Stomach (tissue), 9 donors: ENCODE data around the gene CPED1. TPM values are rescaled to one million over a fixed set of nuclear protein-coding genes. Genes with fewer than 3 reads are reported as not detected.

Experiments
- DNase-seq, 2 donors: peaks; one replicate each; pipeline versions ENCODE4 v3.0.0 to v3.0.0-alpha.2; 2013 to 2019
- H3K27ac ChIP-seq, 5 donors: fragments of 200-600 bp in 4 of 5; sonication (generic) in 4 of 5; one replicate each; pipeline ENCODE4 v1.5.1; 2013 to 2019; ENCODE audit warnings: mild to moderate bottlenecking in 1 of 5, moderate library complexity in 1 of 5
- H3K27me3 ChIP-seq, 3 donors: fragments of 200-600 bp; sonication (generic); one replicate each; pipeline ENCODE4 v1.5.1; 2017 to 2019; ENCODE audit warnings: mixed run types in 1 of 3
- H3K36me3 ChIP-seq, 4 donors: fragments of 200-600 bp; sonication (generic); 1 replicate in 3 of 4; 2 replicates in 1 of 4; pipeline ENCODE4 v1.5.1; 2016 to 2019
- H3K4me1 ChIP-seq, 4 donors: fragments of 200-600 bp; sonication (generic); one replicate each; pipeline ENCODE4 v1.5.1; 2016 to 2019
- H3K4me3 ChIP-seq, 4 donors: fragments of 200-600 bp; sonication (generic) in 3 of 4; one replicate each; pipeline ENCODE4 v1.5.1; 2016 to 2019; ENCODE audit warnings: mild to moderate bottlenecking in 1 of 4
- H3K9me3 ChIP-seq, 4 donors: fragments of 200-600 bp; sonication (generic); one replicate each; pipeline ENCODE4 v1.5.1; 2016 to 2019
- EP300 ChIP-seq: sonication (generic); formaldehyde crosslinking; IDR thresholded peaks from one replicate; pipeline ENCODE4 v1.6.1; 2017; ENCODE audit warnings: antibody characterized with exemption
- POLR2A ChIP-seq, 4 donors: fragments of 450-650 bp; IDR thresholded peaks; one replicate each; pipeline ENCODE4 v1.6.1; 2016; ENCODE audit warnings: antibody characterized with exemption in 4 of 4, control low read depth in 2 of 4, mild to moderate bottlenecking in 1 of 4, moderate library complexity in 1 of 4
- POLR2AphosphoS5 ChIP-seq, 3 donors: sonication (generic); formaldehyde crosslinking; IDR thresholded peaks; one replicate each; pipeline ENCODE4 v1.6.1; 2016; ENCODE audit warnings: antibody characterized with exemption in 3 of 3
- WGBS, 5 donors: extraction: QIAGEN DNeasy Blood & Tissue Kit in 3 of 5; methylation state at CpG; one replicate each; pipeline versions ENCODE4 v1.1.5 to v1.1.7; 2013 to 2018; 5-methylcytosine and 5-hydroxymethylcytosine counted together
- intact Hi-C: fragments of 100-400 bp; cut with DNase I; formaldehyde crosslinking; loops from one replicate; pipeline ENCODE4 v1.15.1; 2023; ENCODE audit warnings: low total_unique reads
- polyA plus RNA-seq, 3 donors: library from polyadenylated mRNA; stranded (reverse); fragments of 200-250 nt; gene quantifications; one replicate each; pipeline ENCODE4 v1.2.3, GENCODE V29; 2013
- total RNA-seq, 5 donors: library from RNA; depleted of rRNA; stranded (reverse); fragments of >200 nt; gene quantifications; one replicate each; pipeline versions ENCODE4 v1.1.0 to v1.2.3, GENCODE V29; 2014 to 2016
- TF ChIP-seq, protein P1 (sequence below), 7 experiments: fragments of 450-650 bp in 4 of 7; fragments of 200-600 bp in 3 of 7; sonication (generic) in 3 of 7; IDR thresholded peaks; one replicate each; pipeline ENCODE4 v1.5.1; 2016 to 2019; ENCODE audit warnings: antibody characterized with exemption in 7 of 7, control low read depth in 2 of 7, mild to moderate bottlenecking in 1 of 7
- donor health status: healthy with polysubstance abuse.
- donor health status: Bipolar disorder and iron deficiency.
- donor health status: healthy.

The CPED1 gene
- total and polyA plus RNA-seq, 8 donors, result 3.0 to 58.7 (median 15.9) TPM

DNA sequence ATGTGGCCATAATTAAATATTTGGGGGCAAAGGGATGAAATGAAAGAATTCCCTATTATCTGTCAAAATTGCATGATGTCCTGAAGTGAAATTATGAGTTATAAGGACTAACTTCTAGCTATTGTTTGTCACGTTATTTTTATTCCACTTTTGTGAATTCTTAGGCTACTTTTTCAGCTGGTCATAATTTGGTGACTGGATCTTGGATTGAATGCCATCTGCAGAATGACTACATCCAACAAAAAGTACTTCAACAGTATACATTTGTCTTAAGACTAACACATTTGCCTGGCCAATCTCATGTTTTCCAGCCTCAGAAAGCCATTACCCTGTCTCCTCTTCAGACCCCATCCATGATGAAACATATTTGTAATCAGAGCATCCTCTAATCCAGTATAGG lies 292.1 kb downstream of the CPED1 start:
- Histone ChIP-seq H3K4me3 (no peak overlapping the region), H3K27ac (no peak overlapping the region), H3K27me3 (no peaks in the 10 kb centered on the region), H3K4me1 (no peaks in the 10 kb centered on the region), H3K36me3 (peaks cover 0 to 19% (median 7%) of the 10 kb centered on the region in 4 donors), H3K9me3 (peaks cover 0 to 12% (median 5%) of the 10 kb centered on the region in 4 donors)
- TF ChIP-seq, protein P1, sequence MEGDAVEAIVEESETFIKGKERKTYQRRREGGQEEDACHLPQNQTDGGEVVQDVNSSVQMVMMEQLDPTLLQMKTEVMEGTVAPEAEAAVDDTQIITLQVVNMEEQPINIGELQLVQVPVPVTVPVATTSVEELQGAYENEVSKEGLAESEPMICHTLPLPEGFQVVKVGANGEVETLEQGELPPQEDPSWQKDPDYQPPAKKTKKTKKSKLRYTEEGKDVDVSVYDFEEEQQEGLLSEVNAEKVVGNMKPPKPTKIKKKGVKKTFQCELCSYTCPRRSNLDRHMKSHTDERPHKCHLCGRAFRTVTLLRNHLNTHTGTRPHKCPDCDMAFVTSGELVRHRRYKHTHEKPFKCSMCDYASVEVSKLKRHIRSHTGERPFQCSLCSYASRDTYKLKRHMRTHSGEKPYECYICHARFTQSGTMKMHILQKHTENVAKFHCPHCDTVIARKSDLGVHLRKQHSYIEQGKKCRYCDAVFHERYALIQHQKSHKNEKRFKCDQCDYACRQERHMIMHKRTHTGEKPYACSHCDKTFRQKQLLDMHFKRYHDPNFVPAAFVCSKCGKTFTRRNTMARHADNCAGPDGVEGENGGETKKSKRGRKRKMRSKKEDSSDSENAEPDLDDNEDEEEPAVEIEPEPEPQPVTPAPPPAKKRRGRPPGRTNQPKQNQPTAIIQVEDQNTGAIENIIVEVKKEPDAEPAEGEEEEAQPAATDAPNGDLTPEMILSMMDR (IDR thresholded peaks at IDR 0.05), result no peak
- TF ChIP-seq POLR2A (IDR thresholded peaks at IDR 0.05) (no peak), EP300 (no peak), POLR2AphosphoS5 (IDR thresholded peaks at IDR 0.05) (no peak)
- intact Hi-C loops, result no loop called here
- WGBS, 5 donors, result 73 to 92% (median 83%) methylated on average over 1 of the region's 1 CpG
- no peak for DNase-seq

DNA sequence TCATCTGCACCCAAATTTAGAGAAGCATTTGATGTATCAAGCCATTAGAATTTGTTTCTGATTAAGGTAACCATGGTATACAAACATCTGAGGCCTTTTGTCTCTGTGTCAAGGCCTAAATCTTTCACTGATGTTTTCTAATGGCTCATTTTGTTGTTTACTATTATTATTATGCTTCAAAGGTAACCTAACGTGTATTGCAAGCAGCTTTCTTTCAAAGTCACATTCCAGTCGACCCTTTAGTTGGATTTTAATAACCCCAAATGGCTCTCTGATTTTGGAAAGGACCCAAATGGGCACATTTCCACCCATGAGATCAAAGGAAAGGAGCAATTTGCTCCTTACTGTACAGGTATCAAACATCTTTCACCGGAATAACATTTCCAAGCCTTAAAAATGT lies 293.6 kb downstream of the CPED1 start:
- 54 to 67% (median 59%) methylated on average over 3 of the region's 3 CpGs for WGBS, 5 donors
- Histone ChIP-seq H3K27ac (no peak overlapping the region), H3K4me1 (no peaks in the 10 kb centered on the region), H3K36me3 (peaks cover 0 to 27% (median 13%) of the 10 kb centered on the region in 4 donors), H3K9me3 (peaks cover 0 to 12% (median 5%) of the 10 kb centered on the region in 4 donors), H3K27me3 (no peaks in the 10 kb centered on the region), H3K4me3 (no peak overlapping the region)
- no peak for TF ChIP-seq POLR2AphosphoS5 (IDR thresholded peaks at IDR 0.05)
- TF ChIP-seq, protein P1 (IDR thresholded peaks at IDR 0.05), result no peak
- TF ChIP-seq POLR2A (IDR thresholded peaks at IDR 0.05), result no peak
- TF ChIP-seq EP300, result no peak
- intact Hi-C loops, result no loop called here
- DNase-seq, result no peak

DNA sequence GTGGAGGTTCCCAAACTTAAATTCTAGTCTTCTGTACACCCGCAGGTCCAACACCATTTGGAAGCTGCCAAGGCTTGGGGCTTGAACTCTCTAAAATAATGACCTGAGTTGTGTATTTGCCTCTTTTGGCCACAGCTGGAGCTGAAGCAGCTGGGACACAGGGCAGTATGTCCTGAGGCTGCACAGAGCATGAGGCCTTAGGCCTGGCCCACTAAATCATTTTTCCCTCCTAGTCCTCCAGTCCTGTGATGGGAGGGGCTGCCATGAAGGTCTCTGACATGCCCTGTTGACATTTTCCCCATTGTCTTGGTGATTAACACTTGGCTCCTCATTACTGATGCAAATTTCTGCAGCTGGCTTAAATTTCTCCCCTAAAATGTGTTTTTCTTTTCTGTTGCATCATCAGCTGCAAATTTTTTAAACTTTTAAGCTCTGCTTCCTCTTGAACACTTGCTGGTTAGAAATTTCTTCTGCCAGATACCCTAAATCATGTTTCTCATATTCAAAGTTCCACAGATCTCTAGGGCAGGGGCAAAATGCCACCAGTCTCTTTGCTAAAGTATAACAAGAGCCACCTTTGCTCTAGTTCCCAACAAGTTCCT lies 296.7 kb downstream of the CPED1 start:
- H3K36me3 ChIP-seq, result peaks cover 0 to 31% (median 13%) of the 10 kb centered on the region in 4 donors
- intact Hi-C loops, result no loop called here
- peaks cover 0 to 12% (median 5%) of the 10 kb centered on the region in 4 donors for H3K9me3 ChIP-seq
- WGBS, 5 donors, result 83 to 100% (median 95%) methylated on average over 1 of the region's 1 CpG
- no peaks in the 10 kb centered on the region for H3K27me3 ChIP-seq
- TF ChIP-seq POLR2A (IDR thresholded peaks at IDR 0.05) (no peak), EP300 (no peak), POLR2AphosphoS5 (IDR thresholded peaks at IDR 0.05) (no peak)
- TF ChIP-seq, protein P1 (IDR thresholded peaks at IDR 0.05), result no peak
- H3K27ac ChIP-seq, result no peak overlapping the region
- no peaks in the 10 kb centered on the region for H3K4me1 ChIP-seq
- DNase-seq, result no peak
- no peak overlapping the region for H3K4me3 ChIP-seq

DNA sequence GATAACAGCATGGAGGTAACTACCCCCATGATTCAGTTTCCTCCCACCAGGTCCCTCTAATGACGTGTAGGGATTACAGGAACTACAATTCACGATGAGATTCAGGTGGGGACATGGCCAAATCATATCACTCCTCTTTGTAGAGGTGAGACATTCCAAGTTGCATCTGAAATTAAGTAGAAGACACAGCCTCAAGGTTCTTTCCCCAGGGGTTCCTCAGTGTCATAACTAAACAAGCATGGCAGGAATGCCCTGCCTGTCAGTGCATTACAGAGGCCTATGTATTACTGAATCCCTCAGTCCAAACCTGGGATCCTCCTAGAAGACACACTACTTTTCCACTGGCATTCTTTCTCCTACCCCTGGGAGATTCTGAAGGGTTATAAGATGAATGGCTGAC lies 297.7 kb downstream of the CPED1 start:
- Histone ChIP-seq H3K4me1 (no peaks in the 10 kb centered on the region), H3K27me3 (no peaks in the 10 kb centered on the region), H3K36me3 (peaks cover 0 to 31% (median 13%) of the 10 kb centered on the region in 4 donors), H3K4me3 (no peak overlapping the region), H3K27ac (no peak overlapping the region), H3K9me3 (peaks cover 0 to 12% (median 5%) of the 10 kb centered on the region in 4 donors)
- no peak for DNase-seq
- TF ChIP-seq POLR2A (IDR thresholded peaks at IDR 0.05) (no peak), POLR2AphosphoS5 (IDR thresholded peaks at IDR 0.05) (no peak), EP300 (no peak)
- TF ChIP-seq, protein P1 (IDR thresholded peaks at IDR 0.05), result no peak
- intact Hi-C loops, result no loop called here
- WGBS, 5 donors, result 68 to 79% (median 74%) methylated on average over 2 of the region's 2 CpGs
